Thyroid gland (tissue), 4 donors: ENCODE data around the gene FAM20C. TPM values are rescaled to one million over a fixed set of nuclear protein-coding genes. Genes with fewer than 3 reads are reported as not detected.

Experiments used
- DNase-seq, 2 donors: peaks; one replicate each; pipeline ENCODE4 v3.0.0-alpha.2; 2019
- H3K27ac ChIP-seq, 3 donors: fragments of 200-600 bp; sonication (generic); 1 replicate in 2 of 3; 2 replicates in 1 of 3; pipeline ENCODE4 v1.5.1; 2016 to 2019; ENCODE audit warnings: mild to moderate bottlenecking in 1 of 3, moderate library complexity in 1 of 3
- H3K27me3 ChIP-seq: fragments of 200-600 bp; sonication (generic); one replicate; pipeline ENCODE4 v1.5.1; 2019
- H3K36me3 ChIP-seq, 2 donors: fragments of 200-600 bp; sonication (generic); one replicate each; pipeline ENCODE4 v1.5.1; 2016 to 2019
- H3K4me1 ChIP-seq, 2 donors: fragments of 200-600 bp; sonication (generic); one replicate each; pipeline ENCODE4 v1.5.1; 2017 to 2019
- H3K4me3 ChIP-seq, 3 donors: fragments of 200-600 bp; sonication (generic); replicated peaks in 1 of 3; 1 replicate in 2 of 3; 2 replicates in 1 of 3; pipeline ENCODE4 v1.5.1; 2016; ENCODE audit warnings: mild to moderate bottlenecking in 1 of 3
- H3K9me3 ChIP-seq: fragments of 200-600 bp; sonication (generic); one replicate; pipeline ENCODE4 v1.5.1; 2017
- CTCF ChIP-seq, 6 experiments: fragments of 200-600 bp in 3 of 6; fragments of 450-650 bp in 3 of 6; sonication (generic) in 3 of 6; IDR thresholded peaks; one replicate each; pipeline ENCODE4 v1.5.1; 2016 to 2019; ENCODE audit warnings: antibody characterized with exemption in 6 of 6, mild to moderate bottlenecking in 2 of 6, inconsistent platforms in 1 of 6, moderate library complexity in 1 of 6
- POLR2A ChIP-seq, 2 donors: fragments of 450-650 bp; IDR thresholded peaks; one replicate each; pipeline ENCODE4 v1.6.1; 2017; ENCODE audit warnings: antibody characterized with exemption in 2 of 2, mild to moderate bottlenecking in 2 of 2, moderate library complexity in 1 of 2
- WGBS, 2 donors: methylation state at CpG; one replicate each; pipeline ENCODE4 v1.1.5; 2017; 5-methylcytosine and 5-hydroxymethylcytosine counted together
- intact Hi-C: fragments of 100-400 bp; cut with DNase I; formaldehyde crosslinking; loops from one replicate; pipeline ENCODE4 v1.15.1; 2023
- total RNA-seq, 4 donors: library from RNA; depleted of rRNA; stranded (reverse); fragments of >200 nt; gene quantifications; one replicate each; pipeline ENCODE4 v1.2.3, GENCODE V29; 2016

Gene FAM20C
- total RNA-seq, 4 donors from 2014 or later: 14.0 to 41.8 (median 23.3) TPM

DNA sequence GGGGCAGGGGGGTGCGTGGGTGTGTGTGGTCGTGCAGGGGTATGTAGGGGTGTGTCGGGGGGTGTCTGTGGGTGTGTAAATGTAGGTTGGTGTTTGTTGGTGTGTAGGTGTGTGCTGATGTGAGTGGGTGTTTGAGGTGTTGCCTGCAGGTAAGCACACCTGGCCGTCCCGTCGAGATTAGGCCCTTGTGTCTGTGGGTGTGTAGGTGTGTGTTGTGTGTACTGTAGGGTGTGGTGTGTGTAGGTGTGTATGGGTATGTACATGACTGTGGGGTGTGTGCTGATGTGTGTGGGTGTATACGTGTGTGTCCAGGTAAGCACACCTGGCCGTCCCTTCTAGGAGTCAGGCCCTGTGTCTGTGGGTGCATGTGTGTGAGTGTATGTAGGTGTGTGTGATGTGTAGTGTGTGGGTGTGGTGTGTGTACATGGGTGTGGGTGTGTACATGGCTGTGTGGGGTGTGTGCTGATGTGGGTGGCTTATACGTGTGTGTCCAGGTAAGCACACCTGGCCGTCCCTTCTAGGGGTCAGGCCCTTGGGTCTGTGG, 15.8 kb downstream of the FAM20C start:
- no peak for TF ChIP-seq POLR2A (IDR thresholded peaks at IDR 0.05)
- TF ChIP-seq CTCF (IDR thresholded peaks at IDR 0.05): no peak
- Histone ChIP-seq H3K4me1 (no peaks in the 10 kb centered on the region), H3K27ac (no peak overlapping the region), H3K27me3 (no peaks in the 10 kb centered on the region), H3K36me3 (peaks cover 8 to 14% of the 10 kb centered on the region in 2 donors), H3K9me3 (no peaks in the 10 kb centered on the region), H3K4me3 (no peak overlapping the region)
- intact Hi-C loops: no loop called here
- WGBS, 2 donors: 89 to 97% methylated on average over 7 to 10 of the region's 10 CpGs
- no peak for DNase-seq

GRCh38 chr7:208816-209215, 16.4 kb downstream of the FAM20C start:
- Histone ChIP-seq H3K4me1 (no peaks in the 10 kb centered on the region), H3K27me3 (no peaks in the 10 kb centered on the region), H3K4me3 (no peak overlapping the region), H3K27ac (no peak overlapping the region), H3K9me3 (no peaks in the 10 kb centered on the region), H3K36me3 (peaks cover 8 to 14% of the 10 kb centered on the region in 2 donors)
- 95 to 96% methylated on average over 9 to 17 of the region's 17 CpGs for WGBS, 2 donors
- intact Hi-C loops: no loop called here
- TF ChIP-seq POLR2A (IDR thresholded peaks at IDR 0.05) (no peak), CTCF (IDR thresholded peaks at IDR 0.05) (no peak)
- no peak for DNase-seq

GRCh38 chr7:209416-209815, 17.0 kb downstream of the FAM20C start:
- Histone ChIP-seq H3K4me1 (no peaks in the 10 kb centered on the region), H3K9me3 (no peaks in the 10 kb centered on the region), H3K4me3 (no peak overlapping the region), H3K27ac (no peak overlapping the region), H3K27me3 (no peaks in the 10 kb centered on the region), H3K36me3 (peaks cover 8 to 14% of the 10 kb centered on the region in 2 donors)
- WGBS, 2 donors: 67 to 95% methylated on average over 10 of the region's 10 CpGs
- no peak for DNase-seq
- TF ChIP-seq CTCF (IDR thresholded peaks at IDR 0.05) (no peak), POLR2A (IDR thresholded peaks at IDR 0.05) (no peak)
- intact Hi-C loops: no loop called here

- WGBS, 2 donors: 80 to 88% methylated on average over 1 to 24 of the region's 24 CpGs
- no peak for DNase-seq
- Histone ChIP-seq H3K36me3 (peaks cover 8 to 14% of the 10 kb centered on the region in 2 donors), H3K4me3 (no peak overlapping the region), H3K27me3 (no peaks in the 10 kb centered on the region), H3K9me3 (no peaks in the 10 kb centered on the region), H3K27ac (no peak overlapping the region), H3K4me1 (no peaks in the 10 kb centered on the region)
- TF ChIP-seq POLR2A (IDR thresholded peaks at IDR 0.05): no peak
- TF ChIP-seq CTCF (IDR thresholded peaks at IDR 0.05): no peak
- intact Hi-C loops: no loop called here
Measured at GRCh38 chr7:209906-210305, 17.5 kb downstream of the FAM20C start.

GRCh38 chr7:210401-210925, 18.1 kb downstream of the FAM20C start:
- Histone ChIP-seq H3K4me1 (no peaks in the 10 kb centered on the region), H3K36me3 (peaks cover 5 to 9% of the 10 kb centered on the region in 2 donors), H3K4me3 (no peak overlapping the region), H3K9me3 (no peaks in the 10 kb centered on the region), H3K27ac (no peak overlapping the region), H3K27me3 (no peaks in the 10 kb centered on the region)
- TF ChIP-seq POLR2A (IDR thresholded peaks at IDR 0.05) (no peak), CTCF (IDR thresholded peaks at IDR 0.05) (no peak)
- intact Hi-C loops: no loop called here
- DNase-seq: no peak
- WGBS, 2 donors: 90 to 96% methylated on average over 24 to 31 of the region's 31 CpGs
